Right lobe of liver (tissue), 4 donors: ENCODE measurements around the gene CDC26.

Experiments used
- CTCF ChIP-seq, 4 donors: fragments of 200-600 bp in 3 of 4; fragments of 450-650 bp in 1 of 4; IDR thresholded peaks; one replicate each; pipeline versions ENCODE4 v1.5.1 to v1.8.0; 2016 to 2022; ENCODE audit warnings: antibody characterized with exemption in 4 of 4, mild to moderate bottlenecking in 2 of 4
- POLR2A ChIP-seq: fragments of 450-650 bp; IDR thresholded peaks from one replicate; pipeline ENCODE4 v1.6.1; 2017; ENCODE audit warnings: antibody characterized with exemption, mild to moderate bottlenecking
- donor health status: DM: no; HTN: no; CAD: no.
- donor health status: DM: no; HTN: no; CAD: no.
- donor health status: DM: no; HTN: yes; CAD: no.

GRCh38 chr9:113254991-113255390, 20.4 kb downstream of the CDC26 start:
- TF ChIP-seq CTCF (IDR thresholded peaks at IDR 0.05): no peak
- TF ChIP-seq POLR2A: no peak
